IMR-90 (cell line): ENCODE measurements around the gene WNT9B. TPM values are rescaled to one million over a fixed set of nuclear protein-coding genes. Genes with fewer than 3 reads are reported as not detected.

Experiments
- ATAC-seq: fragments of 200-7000 bp; cut with Tn5 transposase; 2 replicates; pipeline ENCODE4 v1.9.1; 2020; ENCODE audit warnings: low read depth, mild to moderate bottlenecking, moderate library complexity
- BruUV-seq: library from RNA; stranded (reverse); fragments of 400-500 nt; replicated peaks from 2 replicates; lab custom pipeline; 2021; lab: Mats Ljungman, UMichigan
- CTCF ChIA-PET: fragments of 300-600 bp; formaldehyde crosslinking; extraction: SDS; loops from one replicate; lab custom pipeline; 2021; ENCODE audit warnings: antibody characterized with exemption; lab: Yijun Ruan, JAX
- POLR2A ChIA-PET: fragments of 300-600 bp; sonication (Branson Sonifier 250); formaldehyde crosslinking; loops from one replicate; lab custom pipeline; 2022; ENCODE audit warnings: antibody characterized with exemption; ENCODE audit not compliant: unreplicated experiment; lab: Charles Lee
- DNase-seq: peaks from one replicate; pipeline ENCODE4 v3.0.0; 2013
- H2AFZ ChIP-seq: replicated peaks from 2 replicates; pipeline ENCODE3; 2013; ENCODE audit warnings: low read length, mild to moderate bottlenecking; ENCODE audit not compliant: poor library complexity
- H2AK5ac ChIP-seq: 2 replicates; pipeline ENCODE4 v1.6.1; 2013; ENCODE audit warnings: low read depth, low read length, inconsistent platforms
- H2AK9ac ChIP-seq: replicated peaks from 2 replicates; pipeline ENCODE3; 2013; ENCODE audit warnings: mild to moderate bottlenecking, low read depth, low read length, moderate library complexity; ENCODE audit not compliant: poor library complexity
- H2BK120ac ChIP-seq: 2 replicates; pipeline ENCODE4 v1.6.1; 2013; ENCODE audit warnings: low read depth, low read length, inconsistent platforms
- H2BK15ac ChIP-seq: 3 replicates; pipeline ENCODE4 v1.6.1; 2013; ENCODE audit warnings: low read depth, low read length, inconsistent platforms
- H2BK20ac ChIP-seq: 2 replicates; pipeline ENCODE4 v1.6.1; 2013; ENCODE audit warnings: low read depth, mild to moderate bottlenecking, inconsistent platforms, low read length, moderate library complexity
- H2BK5ac ChIP-seq: 2 replicates; pipeline ENCODE4 v1.6.1; 2013; ENCODE audit warnings: mild to moderate bottlenecking, low read depth, low read length, inconsistent platforms; ENCODE audit not compliant: poor library complexity, severe bottlenecking
- H3K14ac ChIP-seq: replicated peaks from 2 replicates; pipeline ENCODE4 v1.6.1; 2013; ENCODE audit warnings: low read depth, low read length, inconsistent platforms
- H3K18ac ChIP-seq: 2 replicates; pipeline ENCODE4 v1.6.1; 2013; ENCODE audit warnings: low read depth, low read length, control low read depth
- H3K23ac ChIP-seq: 2 replicates; pipeline ENCODE4 v1.6.1; 2013; ENCODE audit warnings: low read depth, low read length, inconsistent platforms
- H3K27ac ChIP-seq: 2 replicates; pipeline ENCODE4 v1.5.1; 2013; ENCODE audit warnings: mild to moderate bottlenecking, control low read depth, low read length; ENCODE audit not compliant: insufficient read depth
- H3K27me3 ChIP-seq: 2 replicates; pipeline ENCODE4 v1.6.1; 2013; ENCODE audit warnings: low read length; ENCODE audit not compliant: control insufficient read depth, insufficient read depth
- H3K36me3 ChIP-seq: 2 replicates; pipeline ENCODE4 v1.6.1; 2013; ENCODE audit warnings: low read length, mixed read lengths; ENCODE audit not compliant: control insufficient read depth, insufficient read depth
- H3K4ac ChIP-seq: 2 replicates; pipeline ENCODE4 v1.6.1; 2013; ENCODE audit warnings: low read depth, low read length, inconsistent platforms
- H3K4me1 ChIP-seq: 2 replicates; pipeline ENCODE4 v1.6.1; 2013; ENCODE audit warnings: low read length, mixed read lengths; ENCODE audit not compliant: control insufficient read depth, insufficient read depth
- H3K4me2 ChIP-seq: 2 replicates; pipeline ENCODE4 v1.6.1; 2013; ENCODE audit warnings: low read depth, mild to moderate bottlenecking, control low read depth, low read length, moderate library complexity
- H3K4me3 ChIP-seq: 2 replicates; pipeline ENCODE4 v1.5.1; 2013; ENCODE audit warnings: low read depth, mild to moderate bottlenecking, control low read depth, low read length, moderate library complexity; ENCODE audit not compliant: insufficient read depth
- H3K56ac ChIP-seq: 2 replicates; pipeline ENCODE4 v1.6.1; 2013; ENCODE audit warnings: low read length, inconsistent platforms; ENCODE audit not compliant: insufficient read depth; ENCODE audit errors: extremely low read depth
- H3K79me1 ChIP-seq, 2 experiments: 2 replicates each; pipeline ENCODE4 v1.6.1; 2013; ENCODE audit warnings: low read length in 2 of 2, inconsistent platforms in 1 of 2, low read depth in 1 of 2
- H3K9ac ChIP-seq: 2 replicates; pipeline ENCODE4 v1.6.1; 2013; ENCODE audit warnings: low read depth, low read length, control low read depth
- H3K9me1 ChIP-seq: 2 replicates; pipeline ENCODE4 v1.6.1; 2013; ENCODE audit warnings: low read length, inconsistent platforms; ENCODE audit not compliant: insufficient read depth
- H3K9me3 ChIP-seq: 2 replicates; pipeline ENCODE4 v1.6.1; 2013; ENCODE audit warnings: low read length; ENCODE audit not compliant: control insufficient read depth, insufficient read depth
- H4K20me1 ChIP-seq: 2 replicates; pipeline ENCODE4 v1.6.1; 2013; ENCODE audit warnings: low read length, inconsistent platforms; ENCODE audit not compliant: insufficient read depth
- H4K5ac ChIP-seq: 2 replicates; pipeline ENCODE4 v1.6.1; 2013; ENCODE audit warnings: mild to moderate bottlenecking, low read depth, low read length, control low read depth
- H4K8ac ChIP-seq, 2 experiments: 2 replicates each; pipeline ENCODE4 v1.6.1; 2013; ENCODE audit warnings: low read depth in 2 of 2, low read length in 2 of 2, control low read depth in 1 of 2, inconsistent platforms in 1 of 2
- H4K91ac ChIP-seq: 2 replicates; pipeline ENCODE4 v1.6.1; 2013; ENCODE audit warnings: low read depth, low read length, inconsistent platforms; ENCODE audit not compliant: insufficient read depth
- BHLHE40 ChIP-seq: fragments of 150-350 bp; IDR thresholded peaks from 2 replicates; pipeline ENCODE4 v1.6.1; 2016; ENCODE audit warnings: mild to moderate bottlenecking, low read depth, low read length
- CEBPB ChIP-seq: IDR thresholded peaks from 2 replicates; pipeline ENCODE4 v1.6.1; 2012; ENCODE audit warnings: low read depth, low read length, improper control_type of control experiment
- CHD1 ChIP-seq: IDR thresholded peaks from 2 replicates; pipeline ENCODE4 v1.6.1; 2012; ENCODE audit warnings: low read depth, low read length, improper control_type of control experiment
- CTCF ChIP-seq: conservative IDR thresholded peaks from 2 replicates; pipeline ENCODE4 v1.5.1; 2012; ENCODE audit warnings: mild to moderate bottlenecking, low read depth, low read length, improper control_type of control experiment
- ELK1 ChIP-seq: fragments of 150-350 bp; IDR thresholded peaks from 2 replicates; pipeline ENCODE4 v1.6.1; 2016; ENCODE audit warnings: low read depth, mild to moderate bottlenecking, low read length, moderate library complexity, borderline replicate concordance
- FOS ChIP-seq: fragments of 150-350 bp; IDR thresholded peaks from 2 replicates; pipeline ENCODE4 v1.6.1; 2016; ENCODE audit warnings: low read depth, low read length
- MAFK ChIP-seq: IDR thresholded peaks from 2 replicates; pipeline ENCODE4 v1.6.1; 2012; ENCODE audit warnings: low read depth, low read length, improper control_type of control experiment
- MAZ ChIP-seq: IDR thresholded peaks from 2 replicates; pipeline ENCODE4 v1.6.1; 2012; ENCODE audit warnings: low read depth, mild to moderate bottlenecking, low read length, improper control_type of control experiment, moderate library complexity, borderline replicate concordance
- MXI1 ChIP-seq: IDR thresholded peaks from 2 replicates; pipeline ENCODE4 v1.6.1; 2012; ENCODE audit warnings: low read depth, mild to moderate bottlenecking, low read length, moderate library complexity, borderline replicate concordance
- NFE2L2 ChIP-seq: fragments of 150-350 bp; IDR thresholded peaks from 2 replicates; pipeline ENCODE4 v1.6.1; 2016; ENCODE audit warnings: low read depth, mild to moderate bottlenecking, low read length
- POLR2A ChIP-seq: IDR thresholded peaks from 2 replicates; pipeline ENCODE4 v1.6.1; 2012; ENCODE audit warnings: mild to moderate bottlenecking, low read depth, low read length
- RAD21 ChIP-seq: IDR thresholded peaks from 2 replicates; pipeline ENCODE4 v1.6.1; 2012; ENCODE audit warnings: low read length, improper control_type of control experiment
- RCOR1 ChIP-seq: IDR thresholded peaks from 2 replicates; pipeline ENCODE4 v1.6.1; 2012; ENCODE audit warnings: mild to moderate bottlenecking, low read length, improper control_type of control experiment; ENCODE audit not compliant: insufficient replicate concordance
- RFX5 ChIP-seq: IDR thresholded peaks from 2 replicates; pipeline ENCODE4 v1.8.0; 2012; ENCODE audit warnings: low read depth, mild to moderate bottlenecking, low read length, moderate library complexity
- SMC3 ChIP-seq: fragments of 150-350 bp; IDR thresholded peaks from 2 replicates; pipeline ENCODE4 v1.6.1; 2016; ENCODE audit warnings: low read depth, mild to moderate bottlenecking, antibody characterized with exemption, low read length, moderate library complexity
- USF2 ChIP-seq: fragments of 150-350 bp; IDR thresholded peaks from 2 replicates; pipeline ENCODE4 v1.6.1; 2017; ENCODE audit warnings: mild to moderate bottlenecking, antibody characterized with exemption, low read length, low read depth
- whole genome bisulfite sequencing, 2 experiments: methylation state at CpG; one replicate each; pipeline versions ENCODE4 v1.1.5 to v1.1.7; 2013; ENCODE audit warnings: missing lambda C conversion rate in 2 of 2; ENCODE audit not compliant: insufficient read length in 1 of 2; ENCODE audit errors: extremely low coverage in 2 of 2; 5-methylcytosine and 5-hydroxymethylcytosine counted together
- dilution Hi-C: fragments of 300-500 bp; cut with HindIII; formaldehyde crosslinking; loops from one replicate; pipeline ENCODE4 v1.14.3; 2018; ENCODE audit warnings: low sequenced_read_pairs; ENCODE audit not compliant: unreplicated experiment
- in situ Hi-C: fragments of 300-500 bp; cut with MboI; formaldehyde crosslinking; loops from 3 replicates; pipeline ENCODE4 v1.14.3; 2019; ENCODE audit warnings: low sequenced_read_pairs, inconsistent platforms, mixed read lengths
- intact Hi-C: fragments of 100-400 bp; cut with micrococcal nuclease; formaldehyde crosslinking; loops from 2 replicates; pipeline ENCODE4 v1.10.0; 2022
- polyA plus RNA-seq, 3 experiments: library from polyadenylated mRNA; depleted of rRNA; stranded (reverse); fragments of >200 nt; gene quantifications; 2 replicates each; pipeline ENCODE4 v1.2.3, GENCODE V29; 2012; ENCODE audit warnings: low replicate concordance in 1 of 3
- total RNA-seq: library from RNA; depleted of rRNA; stranded (reverse); fragments of >200 nt; gene quantifications from 2 replicates; pipeline ENCODE4 v1.2.3, GENCODE V29; 2012

The WNT9B gene
- total and polyA plus RNA-seq, 2 of the 4 experiments (the other 2 are of a cell fraction) = not detected

GRCh38 chr17:46879101-46879500 lies 27.7 kb downstream of the WNT9B start:
- H4K91ac ChIP-seq = no peak overlapping the region
- no peak for TF ChIP-seq ELK1
- TF ChIP-seq MXI1 = no peak
- TF ChIP-seq RAD21 = no peak
- no peak for TF ChIP-seq BHLHE40
- TF ChIP-seq FOS = no peak
- no peak for TF ChIP-seq MAZ
- no peak for TF ChIP-seq CEBPB
- no peak for TF ChIP-seq NFE2L2
- TF ChIP-seq RFX5 = no peak
- TF ChIP-seq POLR2A = no peak
- no peak for TF ChIP-seq CTCF
- TF ChIP-seq SMC3 = no peak
- TF ChIP-seq RCOR1 = no peak
- TF ChIP-seq CHD1 = no peak
- TF ChIP-seq MAFK = no peak
- no peak for TF ChIP-seq USF2
- no peak overlapping the region for H3K18ac ChIP-seq
- H3K9ac ChIP-seq = no peak overlapping the region
- H3K4me1 ChIP-seq = no peaks in the 10 kb centered on the region
- H3K14ac ChIP-seq = no peak overlapping the region
- in situ Hi-C loops (no loop called here), intact Hi-C loops (no loop called here), dilution Hi-C loops (no loop called here)
- no peak overlapping the region for H3K56ac ChIP-seq
- H4K8ac ChIP-seq = no peak overlapping the region
- no peak overlapping the region for H3K4me3 ChIP-seq
- no peak overlapping the region for H3K4me2 ChIP-seq
- POLR2A ChIA-PET = no interaction called here
- H2BK5ac ChIP-seq = no peak overlapping the region
- H4K20me1 ChIP-seq = no peaks in the 10 kb centered on the region
- no peaks in the 10 kb centered on the region for H3K79me1 ChIP-seq
- H4K5ac ChIP-seq = no peak overlapping the region
- no TSS peak for BruUV-seq
- no peak overlapping the region for H3K27ac ChIP-seq
- H2AK5ac ChIP-seq = no peak overlapping the region
- no peak overlapping the region for H2BK120ac ChIP-seq
- no peak overlapping the region for H3K23ac ChIP-seq
- CTCF ChIA-PET = no interaction called here
- no peak overlapping the region for H2BK20ac ChIP-seq
- H3K27me3 ChIP-seq = peaks cover 42% of the 10 kb centered on the region
- DNase-seq = no peak
- H3K9me1 ChIP-seq = no peaks in the 10 kb centered on the region
- H3K4ac ChIP-seq = no peak overlapping the region
- H3K36me3 ChIP-seq = no peaks in the 10 kb centered on the region
- H2AFZ ChIP-seq = no peak overlapping the region
- no CpG with 5 or more reads among the region's 7 CpGs for WGBS, 2 experiments
- H3K9me3 ChIP-seq = no peaks in the 10 kb centered on the region
- ATAC-seq = no peak
- H2AK9ac ChIP-seq = no peak overlapping the region
- no peak overlapping the region for H2BK15ac ChIP-seq
